NB4 (cell line): ENCODE data around the gene VPS37B.

Experiments used
- CTCF ChIP-seq: IDR thresholded peaks from one replicate; pipeline ENCODE4 v1.5.1; 2012; ENCODE audit warnings: low read depth, low read length
- MAX ChIP-seq: IDR thresholded peaks from 2 replicates; pipeline ENCODE4 v1.6.1; 2011; ENCODE audit warnings: low read depth, low read length
- MYC ChIP-seq: IDR thresholded peaks from 2 replicates; pipeline ENCODE4 v1.6.1; 2011; ENCODE audit warnings: low read depth, low read length
- POLR2A ChIP-seq: IDR thresholded peaks from 2 replicates; pipeline ENCODE4 v1.6.1; 2011; ENCODE audit warnings: mild to moderate bottlenecking; ENCODE audit not compliant: insufficient read length; ENCODE audit errors: extremely low read depth

GRCh38 chr12:122870163-122870842 is 25.6 kb downstream of the VPS37B start:
- no peak for TF ChIP-seq CTCF
- TF ChIP-seq POLR2A, result no peak
- no peak for TF ChIP-seq MAX
- no peak for TF ChIP-seq MYC
